ENCODE results near the gene TMEM125.

DNA sequence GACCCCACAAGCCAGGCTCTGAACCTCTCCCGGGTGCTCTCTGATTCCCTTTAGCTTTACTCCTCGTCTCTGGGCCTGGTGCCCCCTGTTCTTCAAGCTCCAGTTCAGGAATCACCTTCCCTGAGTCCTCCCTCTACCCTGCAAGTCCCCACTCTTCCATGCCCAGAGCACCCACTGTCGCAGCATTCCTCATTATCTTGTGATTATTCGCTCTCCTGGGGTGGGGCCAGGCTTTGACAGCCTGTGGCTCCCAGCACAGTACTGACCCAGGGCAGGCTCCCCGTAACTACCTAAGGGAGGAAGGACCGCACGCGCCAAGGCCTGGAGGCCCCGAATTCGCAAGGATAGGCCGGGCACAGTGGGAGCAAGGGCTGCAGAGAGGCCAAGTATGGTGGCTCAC, 16.3 kb downstream of the TMEM125 start:
- TF ChIP-seq, protein P1, sequence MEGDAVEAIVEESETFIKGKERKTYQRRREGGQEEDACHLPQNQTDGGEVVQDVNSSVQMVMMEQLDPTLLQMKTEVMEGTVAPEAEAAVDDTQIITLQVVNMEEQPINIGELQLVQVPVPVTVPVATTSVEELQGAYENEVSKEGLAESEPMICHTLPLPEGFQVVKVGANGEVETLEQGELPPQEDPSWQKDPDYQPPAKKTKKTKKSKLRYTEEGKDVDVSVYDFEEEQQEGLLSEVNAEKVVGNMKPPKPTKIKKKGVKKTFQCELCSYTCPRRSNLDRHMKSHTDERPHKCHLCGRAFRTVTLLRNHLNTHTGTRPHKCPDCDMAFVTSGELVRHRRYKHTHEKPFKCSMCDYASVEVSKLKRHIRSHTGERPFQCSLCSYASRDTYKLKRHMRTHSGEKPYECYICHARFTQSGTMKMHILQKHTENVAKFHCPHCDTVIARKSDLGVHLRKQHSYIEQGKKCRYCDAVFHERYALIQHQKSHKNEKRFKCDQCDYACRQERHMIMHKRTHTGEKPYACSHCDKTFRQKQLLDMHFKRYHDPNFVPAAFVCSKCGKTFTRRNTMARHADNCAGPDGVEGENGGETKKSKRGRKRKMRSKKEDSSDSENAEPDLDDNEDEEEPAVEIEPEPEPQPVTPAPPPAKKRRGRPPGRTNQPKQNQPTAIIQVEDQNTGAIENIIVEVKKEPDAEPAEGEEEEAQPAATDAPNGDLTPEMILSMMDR (IDR thresholded peaks at IDR 0.05; ENCODE audit: insufficient read depth, low read length), result no peak
- TF ChIP-seq, protein P2, sequence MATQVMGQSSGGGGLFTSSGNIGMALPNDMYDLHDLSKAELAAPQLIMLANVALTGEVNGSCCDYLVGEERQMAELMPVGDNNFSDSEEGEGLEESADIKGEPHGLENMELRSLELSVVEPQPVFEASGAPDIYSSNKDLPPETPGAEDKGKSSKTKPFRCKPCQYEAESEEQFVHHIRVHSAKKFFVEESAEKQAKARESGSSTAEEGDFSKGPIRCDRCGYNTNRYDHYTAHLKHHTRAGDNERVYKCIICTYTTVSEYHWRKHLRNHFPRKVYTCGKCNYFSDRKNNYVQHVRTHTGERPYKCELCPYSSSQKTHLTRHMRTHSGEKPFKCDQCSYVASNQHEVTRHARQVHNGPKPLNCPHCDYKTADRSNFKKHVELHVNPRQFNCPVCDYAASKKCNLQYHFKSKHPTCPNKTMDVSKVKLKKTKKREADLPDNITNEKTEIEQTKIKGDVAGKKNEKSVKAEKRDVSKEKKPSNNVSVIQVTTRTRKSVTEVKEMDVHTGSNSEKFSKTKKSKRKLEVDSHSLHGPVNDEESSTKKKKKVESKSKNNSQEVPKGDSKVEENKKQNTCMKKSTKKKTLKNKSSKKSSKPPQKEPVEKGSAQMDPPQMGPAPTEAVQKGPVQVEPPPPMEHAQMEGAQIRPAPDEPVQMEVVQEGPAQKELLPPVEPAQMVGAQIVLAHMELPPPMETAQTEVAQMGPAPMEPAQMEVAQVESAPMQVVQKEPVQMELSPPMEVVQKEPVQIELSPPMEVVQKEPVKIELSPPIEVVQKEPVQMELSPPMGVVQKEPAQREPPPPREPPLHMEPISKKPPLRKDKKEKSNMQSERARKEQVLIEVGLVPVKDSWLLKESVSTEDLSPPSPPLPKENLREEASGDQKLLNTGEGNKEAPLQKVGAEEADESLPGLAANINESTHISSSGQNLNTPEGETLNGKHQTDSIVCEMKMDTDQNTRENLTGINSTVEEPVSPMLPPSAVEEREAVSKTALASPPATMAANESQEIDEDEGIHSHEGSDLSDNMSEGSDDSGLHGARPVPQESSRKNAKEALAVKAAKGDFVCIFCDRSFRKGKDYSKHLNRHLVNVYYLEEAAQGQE (IDR thresholded peaks at IDR 0.05; ENCODE audit: insufficient replicate concordance, low read depth), result no peak
- TF ChIP-seq POLR2AphosphoS5 (IDR thresholded peaks at IDR 0.05; ENCODE audit: low read depth) (no peak), GABPA (IDR thresholded peaks at IDR 0.05; ENCODE audit: low read depth) (no peak), SPI1 (IDR thresholded peaks at IDR 0.05; ENCODE audit: borderline replicate concordance, low read depth) (no peak)
